GM19328 (cell line): ENCODE measurements around the gene ARAP1.
"Not testable (repeated sequence)": the region's sequence is repeated elsewhere in the genome, so short reads cannot be mapped to it uniquely, and the experiment has no call there.

Experiments used
- ATAC-seq: cut with Tn5 transposase; IDR thresholded peaks from one replicate; pipeline ENCODE4 v1.9.1; 2021; ENCODE audit warnings: mild to moderate bottlenecking, moderate library complexity; ENCODE audit not compliant: unreplicated experiment

ARAP1 gene

DNA sequence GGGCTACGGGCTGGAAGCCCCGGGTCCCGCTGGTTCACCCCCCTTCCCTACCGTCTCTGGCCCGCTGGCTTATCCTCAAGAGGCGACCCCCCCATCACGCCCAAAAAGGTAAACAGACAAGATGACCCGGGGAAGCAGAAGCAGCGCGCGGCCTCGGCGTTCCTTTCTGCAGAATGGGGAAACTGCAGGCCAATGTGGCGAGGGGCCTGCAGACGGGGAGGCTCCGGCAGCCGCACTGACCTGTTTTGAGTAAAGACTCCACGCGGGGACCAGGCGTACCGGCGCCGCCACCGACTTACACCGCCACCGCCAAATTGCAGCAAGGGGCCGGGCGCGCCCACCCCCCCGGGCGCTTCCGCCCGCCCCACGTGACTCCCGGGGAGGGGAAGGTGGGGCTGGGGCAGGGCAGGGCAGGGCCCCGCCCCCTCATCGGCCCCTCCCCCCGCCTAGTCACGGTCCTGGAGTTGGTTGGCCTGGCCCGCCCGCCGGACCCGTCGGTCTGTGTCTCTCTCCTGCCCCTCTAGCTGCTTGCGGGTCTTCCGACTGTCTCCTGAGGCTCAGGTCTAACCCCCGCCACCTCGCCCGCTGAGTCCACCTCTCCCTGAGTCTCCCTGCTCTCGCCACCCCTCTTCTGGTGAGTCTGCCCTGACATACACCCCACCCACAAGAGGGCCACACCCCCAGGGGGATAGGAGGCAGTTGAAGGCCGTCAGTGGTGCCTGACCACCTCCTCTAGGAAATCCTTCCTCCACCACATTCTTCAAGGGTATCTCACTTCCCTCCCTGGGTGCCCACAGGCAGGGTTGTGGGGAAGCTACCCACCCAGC, at the start of gene ARAP1:
TSS of gene ARAP1 (minus strand) at position 321 of the 827 bp plus-strand sequence. CDS start 25,280 bp downstream, outside the sequence.
- no peak for ATAC-seq

- ATAC-seq, result no peak
Measured at GRCh38 chr11:72799441-72799840, 47.2 kb upstream of the ARAP1 start.

- ATAC-seq, result no peak
Measured at GRCh38 chr11:72798361-72798760, 46.2 kb upstream of the ARAP1 start.

GRCh38 chr11:72793425-72794367, 41.5 kb upstream of the ARAP1 start, which contains the start of gene STARD10:
TSS of gene STARD10 (minus strand) at chr11:72794047. CDS start at chr11:72781181, 12,866 bp downstream.
- ATAC-seq, result peak; percentile 82

- ATAC-seq, result no peak
Measured at GRCh38 chr11:72793076-72793424, 40.8 kb upstream of the ARAP1 start.

GRCh38 chr11:72792437-72793021, 40.3 kb upstream of the ARAP1 start:
- ATAC-seq, result no peak

GRCh38 chr11:72791228-72791627, 39.0 kb upstream of the ARAP1 start:
- not testable (repeated sequence) for ATAC-seq

DNA sequence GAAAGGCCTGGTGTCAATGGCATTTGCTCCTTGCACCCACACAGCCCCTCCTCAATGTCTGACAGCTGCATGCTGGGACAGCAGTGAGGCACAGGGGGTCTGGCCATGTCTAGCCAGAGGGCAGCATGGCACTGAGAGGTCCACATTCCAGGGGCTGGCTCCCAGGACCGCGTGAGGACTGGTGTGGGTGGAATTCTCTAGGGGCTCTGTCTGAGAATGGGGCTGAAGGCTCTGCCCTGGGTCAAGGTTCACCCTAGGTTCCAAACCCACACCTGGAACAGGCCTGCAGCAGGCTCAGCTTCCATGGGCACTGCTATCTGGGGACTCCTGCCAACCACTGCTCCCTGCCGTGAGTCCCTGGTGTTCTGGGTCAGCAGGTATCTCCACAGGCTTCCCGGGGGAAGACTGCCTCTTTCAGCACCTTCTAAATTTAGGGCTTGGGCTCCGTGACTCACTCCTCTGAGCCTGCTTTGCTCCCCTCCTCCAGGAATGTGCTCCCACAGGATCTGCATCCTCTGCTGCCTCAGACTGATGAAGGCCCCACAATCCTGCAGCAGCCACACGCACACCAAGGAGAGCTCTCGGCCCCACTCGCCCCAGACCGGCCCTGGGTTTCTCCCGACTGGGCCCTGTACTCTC, 37.4 kb upstream of the ARAP1 start:
- ATAC-seq, result no peak

- no peak for ATAC-seq
Measured at GRCh38 chr11:72788241-72788640, 36.0 kb upstream of the ARAP1 start.

DNA sequence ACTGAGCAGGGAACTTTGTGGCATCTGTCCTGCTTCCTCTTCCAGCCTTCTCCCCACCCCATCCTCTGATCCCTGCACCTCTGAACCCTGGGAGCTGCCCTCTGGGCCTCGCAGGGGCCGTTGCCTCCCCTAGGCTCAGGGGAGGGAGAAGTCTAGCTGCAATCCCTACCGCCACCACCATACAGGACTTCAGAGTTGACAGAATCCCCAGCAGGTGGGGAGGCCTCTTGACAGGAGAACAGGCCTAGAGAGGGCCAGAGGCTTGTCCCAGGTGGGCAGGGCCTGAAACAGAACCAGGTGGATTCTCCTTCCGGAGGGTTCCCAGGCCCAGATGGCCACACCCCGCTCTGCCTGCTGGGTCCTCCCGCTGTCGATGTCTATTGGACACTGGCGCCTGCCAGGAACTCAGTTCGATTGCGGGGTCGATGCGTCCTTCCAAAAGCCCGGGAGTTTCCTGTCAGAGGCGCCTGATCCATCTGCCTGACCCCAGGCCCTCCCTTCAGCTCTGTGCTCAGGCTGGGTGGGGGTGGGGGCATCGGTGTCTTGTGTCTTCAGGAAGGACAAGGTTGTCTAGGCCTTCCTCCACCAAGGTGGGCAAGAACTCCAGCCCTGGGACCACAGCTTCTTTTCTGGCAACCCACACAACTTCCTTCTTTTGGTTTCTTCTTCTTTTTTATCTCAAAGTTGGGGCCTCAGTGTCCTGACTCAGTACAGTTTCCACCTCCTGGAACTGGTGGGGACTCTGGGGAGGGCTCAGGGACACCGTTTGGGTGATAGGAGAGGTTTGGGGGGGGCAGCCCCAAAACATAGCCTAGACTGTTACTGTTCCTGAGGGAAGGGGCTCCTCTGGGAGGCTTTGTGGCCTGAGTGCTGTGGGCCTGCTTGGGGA, 35.3 kb upstream of the ARAP1 start:
- ATAC-seq, result peak; percentile 47

GRCh38 chr11:72786305-72787215, 34.4 kb upstream of the ARAP1 start:
- no peak for ATAC-seq

GRCh38 chr11:72784662-72785061, 32.5 kb upstream of the ARAP1 start:
- no peak for ATAC-seq

DNA sequence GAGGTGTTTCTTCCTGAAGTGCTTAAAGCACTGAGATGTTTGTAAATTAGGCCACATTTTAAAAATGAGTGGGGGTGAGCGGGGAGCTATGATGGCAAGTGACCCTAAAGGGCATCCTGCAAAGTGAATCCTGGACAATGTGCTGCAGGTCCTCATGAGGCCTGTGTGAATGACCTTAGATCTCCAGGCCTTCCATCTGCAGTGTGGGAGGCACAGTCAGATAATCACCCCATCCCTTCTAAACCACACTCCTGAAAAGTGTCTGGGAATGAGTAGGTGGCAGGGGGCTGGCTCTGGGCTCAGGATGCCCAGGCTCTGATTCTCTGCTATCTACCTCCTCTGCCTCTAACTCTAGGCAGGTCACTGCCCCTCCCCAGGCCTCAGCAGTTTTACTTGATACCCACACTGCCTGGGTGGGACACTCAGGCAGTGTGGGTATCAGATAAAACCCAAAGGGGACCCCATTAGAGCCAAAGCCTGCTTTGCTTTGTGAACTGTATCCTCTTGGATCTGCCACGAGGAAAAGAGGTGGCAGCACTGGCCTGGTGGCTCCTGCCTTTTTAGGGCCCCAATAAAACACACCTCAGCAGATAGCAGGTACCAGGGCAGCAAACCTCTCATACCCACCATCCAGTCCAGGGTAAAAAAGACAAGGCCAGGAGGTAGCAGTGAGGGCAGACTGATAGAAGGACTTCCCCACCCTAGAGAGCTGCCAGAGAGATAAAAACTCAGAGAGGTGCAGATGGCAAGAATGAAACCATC, 31.1 kb upstream of the ARAP1 start:
- ATAC-seq, result no peak

DNA sequence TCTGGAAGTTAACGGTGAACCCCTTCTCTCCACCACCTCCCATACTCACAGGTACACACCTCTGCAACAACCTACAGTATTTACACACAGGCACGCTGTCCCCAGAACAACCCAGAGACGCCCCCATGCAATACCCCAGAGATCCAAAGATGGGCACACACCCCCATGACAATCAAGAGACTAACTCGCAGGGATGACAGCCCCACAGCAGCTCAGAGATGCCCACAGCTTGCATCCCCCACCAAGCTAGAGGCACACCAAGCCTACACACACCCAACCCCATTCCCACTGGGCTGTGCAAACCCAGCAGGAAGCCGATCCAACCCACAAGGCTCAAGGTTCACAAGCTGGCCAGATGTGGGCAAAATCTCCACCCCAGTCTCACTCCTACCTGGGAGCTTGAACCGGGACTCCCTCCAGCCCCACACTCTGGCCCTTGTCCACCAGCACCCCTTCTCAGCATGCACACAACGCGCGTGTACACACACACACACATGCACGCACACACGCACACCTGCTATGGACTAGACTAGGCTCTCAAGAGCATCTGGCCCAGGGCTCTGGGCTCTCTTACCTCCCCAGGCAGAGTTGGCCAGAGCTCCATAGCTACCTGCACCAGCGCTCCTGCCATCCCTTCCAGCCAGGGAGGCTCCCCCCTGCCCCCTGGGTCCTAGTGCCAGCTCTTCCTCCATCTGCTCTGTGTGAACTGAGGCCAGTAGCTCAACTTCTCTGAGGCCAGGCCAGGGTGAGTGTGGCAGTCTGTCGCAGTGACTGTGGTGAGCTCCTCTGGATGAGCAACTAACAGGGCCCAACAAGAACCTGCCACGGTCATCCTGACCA, 30.1 kb upstream of the ARAP1 start:
- no peak for ATAC-seq

DNA sequence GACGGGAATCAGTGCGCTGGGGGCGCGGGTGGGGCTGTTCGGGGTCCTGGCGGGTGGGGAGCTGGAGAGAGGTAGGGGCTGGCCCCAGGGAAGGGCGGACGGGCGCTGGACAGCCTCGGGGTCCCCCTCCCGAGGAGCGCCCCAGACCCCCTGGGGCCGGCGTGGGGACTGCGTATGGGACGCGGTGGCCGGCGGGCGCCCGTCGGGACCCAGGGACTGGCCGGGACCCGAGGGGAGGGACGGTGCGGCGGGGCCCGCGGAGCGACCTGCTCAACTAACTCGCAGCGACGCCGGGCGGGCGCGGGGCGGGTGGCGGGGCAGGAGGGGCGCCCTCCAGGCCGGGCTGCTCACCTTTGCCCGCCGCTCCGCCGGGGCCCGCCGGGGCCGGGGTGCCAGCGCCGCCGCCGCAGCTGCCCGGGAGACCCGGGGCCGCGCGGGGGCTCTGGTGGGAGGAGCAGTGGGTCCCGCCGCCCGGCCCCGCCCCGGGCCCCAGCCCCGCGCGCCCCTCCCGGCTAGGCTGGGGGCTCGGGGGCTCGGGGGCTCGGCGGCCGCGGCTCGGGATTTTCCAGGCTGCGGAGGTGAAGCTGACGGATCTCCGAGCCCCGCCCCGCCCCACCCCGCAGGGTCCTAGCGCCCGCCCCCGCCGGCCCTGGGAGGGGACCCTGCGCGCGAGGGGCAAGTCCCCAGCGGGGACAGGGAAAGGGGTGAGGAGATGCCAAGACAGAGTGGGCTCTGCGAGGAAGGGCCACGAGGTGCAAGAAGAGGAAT, 29.3 kb upstream of the ARAP1 start:
- no peak for ATAC-seq

DNA sequence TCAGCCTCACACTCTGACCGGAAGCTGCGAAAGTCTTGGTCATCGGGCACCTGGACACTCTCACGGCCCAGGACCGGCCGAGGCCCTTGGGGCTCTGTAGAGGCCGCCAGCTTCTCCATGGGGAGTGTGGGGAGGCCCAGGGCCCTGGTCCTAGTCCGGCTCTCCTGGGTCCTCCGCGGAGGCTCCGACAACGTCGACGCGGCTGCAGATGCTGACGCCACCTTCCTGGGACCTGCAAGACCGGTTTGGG, 28.8 kb upstream of the ARAP1 start:
- ATAC-seq, result no peak
